HAP-1 (cell line): ENCODE results near the gene ZSWIM7.
A peak's percentile ranks its signal among the peaks of the same experiment; 100 is the strongest.

Experiments used
- DNase-seq, 2 experiments: peaks; one replicate each; pipeline ENCODE4 v3.0.0-alpha.2; 2016 to 2020; ENCODE audit warnings: low spot score in 2 of 2
- H3K27me3 ChIP-seq: fragments of 250-450 bp; sonication (Bioruptor Pico); 2 replicates; pipeline ENCODE4 v1.5.1; 2020; ENCODE audit warnings: low read depth, mild to moderate bottlenecking, moderate library complexity
- H3K36me3 ChIP-seq: fragments of 250-450 bp; sonication (Bioruptor Pico); replicated peaks from 2 replicates; pipeline ENCODE4 v1.5.1; 2020; ENCODE audit warnings: mild to moderate bottlenecking
- H3K4me1 ChIP-seq: fragments of 250-450 bp; sonication (Bioruptor Pico); 2 replicates; pipeline ENCODE4 v1.5.1; 2020; ENCODE audit warnings: mild to moderate bottlenecking
- H3K4me3 ChIP-seq: fragments of 250-450 bp; sonication (Bioruptor Pico); 2 replicates; pipeline ENCODE4 v1.5.1; 2020; ENCODE audit warnings: mild to moderate bottlenecking, moderate library complexity
- H3K9me3 ChIP-seq: fragments of 250-450 bp; sonication (Bioruptor Pico); 2 replicates; pipeline ENCODE4 v1.5.1; 2020; ENCODE audit warnings: mild to moderate bottlenecking, moderate library complexity
- in situ Hi-C: fragments of 300-500 bp; cut with MboI; formaldehyde crosslinking; loops from 3 replicates; pipeline ENCODE4 v1.14.3; 2020; ENCODE audit warnings: low sequenced_read_pairs, inconsistent platforms, mixed read lengths

The ZSWIM7 gene, protein sequence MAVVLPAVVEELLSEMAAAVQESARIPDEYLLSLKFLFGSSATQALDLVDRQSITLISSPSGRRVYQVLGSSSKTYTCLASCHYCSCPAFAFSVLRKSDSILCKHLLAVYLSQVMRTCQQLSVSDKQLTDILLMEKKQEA

DNA sequence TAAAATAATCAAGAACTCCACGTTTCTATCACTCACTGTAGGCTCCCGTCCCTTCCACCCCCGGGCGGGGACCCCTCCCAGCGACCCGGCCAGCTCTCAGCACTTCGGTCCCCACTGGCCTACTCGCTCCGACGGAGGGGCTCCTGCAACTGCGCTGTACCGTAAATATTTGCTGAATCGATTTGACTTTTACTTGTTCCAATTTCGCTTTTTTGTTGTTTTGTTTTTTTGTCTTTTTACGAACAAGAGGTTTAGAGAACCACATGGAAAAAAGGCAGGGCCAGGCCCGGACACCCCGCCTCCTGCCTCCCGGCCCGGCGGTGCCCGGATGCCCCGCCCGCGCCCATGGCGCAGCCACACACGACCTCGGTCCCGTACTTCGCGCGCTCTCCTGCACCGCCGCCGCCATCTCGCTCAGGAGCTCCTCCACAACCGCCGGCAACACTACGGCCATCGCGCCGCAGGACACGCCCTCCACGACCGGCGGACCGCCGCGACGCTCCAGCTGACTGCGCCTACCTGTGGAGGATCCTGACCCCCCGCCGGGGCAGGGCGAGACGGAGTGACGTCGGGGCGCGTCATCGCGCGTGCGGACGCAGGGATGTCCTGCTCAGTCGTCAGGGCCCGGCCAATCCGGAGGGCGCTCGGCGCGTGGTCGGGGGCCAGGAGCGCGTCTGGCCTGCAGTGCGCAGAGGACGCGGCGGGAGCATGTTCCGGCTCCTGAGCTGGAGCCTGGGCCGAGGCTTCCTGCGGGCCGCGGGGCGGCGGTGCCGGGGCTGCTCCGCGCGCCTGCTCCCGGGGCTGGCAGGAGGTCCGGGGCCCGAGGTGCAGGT lies at the start of gene ZSWIM7, which contains the start of gene TTC19:
ZSWIM7 (minus strand) TSS at position 564 of the 833 bp plus-strand sequence; CDS start at position 454, 110 bp downstream.
TTC19 (plus strand) TSS at position 684 of the 833 bp plus-strand sequence; CDS start at position 709, 25 bp downstream.
- Histone ChIP-seq H3K4me3 (peak within 1 kb of the TSS; percentile 75), H3K9me3 (peaks cover 7% of the 10 kb centered on the region), H3K27me3 (no peaks in the 10 kb centered on the region), H3K36me3 (peaks cover 35% of the 10 kb centered on the region), H3K4me1 (peaks cover 12% of the 10 kb centered on the region)
- in situ Hi-C loops: loop anchor here (25.0 kb wide), 1 partner anchor 162 kb away; no protein-coding TSS in a partner anchor
- peak; percentile 77 to 96 for DNase-seq

DNA sequence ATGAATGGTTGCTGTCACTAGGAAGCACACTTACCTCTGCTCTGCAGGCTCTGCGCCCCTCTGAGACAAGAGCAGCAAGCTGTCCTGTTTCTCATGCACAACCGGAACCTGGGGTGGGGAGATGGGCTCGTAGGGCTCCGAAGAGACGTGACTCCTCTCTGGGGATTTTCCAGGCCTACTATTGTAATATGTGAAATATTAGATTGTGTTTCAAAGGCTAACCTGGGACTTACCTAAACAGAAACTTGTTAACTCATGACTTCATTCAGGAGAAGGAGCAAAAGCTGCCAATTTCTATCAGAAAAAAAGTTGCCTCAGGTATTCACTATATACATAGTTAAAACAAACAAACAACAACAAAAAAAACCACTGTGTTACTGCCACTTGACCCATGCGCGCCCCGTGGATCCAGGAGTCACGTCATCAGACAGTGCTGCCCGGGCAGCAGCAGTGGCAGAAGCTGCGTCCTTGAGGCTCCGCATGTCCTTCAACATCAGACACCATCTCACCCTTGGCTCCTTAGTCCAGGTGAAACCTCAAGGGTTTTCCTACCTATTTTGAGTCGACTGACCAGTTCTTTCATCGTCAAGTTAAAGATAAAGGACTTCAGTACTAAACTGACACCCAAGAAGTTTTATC lies 49.4 kb upstream of the ZSWIM7 start:
- H3K4me3 ChIP-seq: no peak overlapping the region
- no peak for DNase-seq
- H3K9me3 ChIP-seq: no peaks in the 10 kb centered on the region
- in situ Hi-C loops: no loop called here
- peaks cover 40% of the 10 kb centered on the region for H3K36me3 ChIP-seq
- no peaks in the 10 kb centered on the region for H3K4me1 ChIP-seq
- H3K27me3 ChIP-seq: no peaks in the 10 kb centered on the region

DNA sequence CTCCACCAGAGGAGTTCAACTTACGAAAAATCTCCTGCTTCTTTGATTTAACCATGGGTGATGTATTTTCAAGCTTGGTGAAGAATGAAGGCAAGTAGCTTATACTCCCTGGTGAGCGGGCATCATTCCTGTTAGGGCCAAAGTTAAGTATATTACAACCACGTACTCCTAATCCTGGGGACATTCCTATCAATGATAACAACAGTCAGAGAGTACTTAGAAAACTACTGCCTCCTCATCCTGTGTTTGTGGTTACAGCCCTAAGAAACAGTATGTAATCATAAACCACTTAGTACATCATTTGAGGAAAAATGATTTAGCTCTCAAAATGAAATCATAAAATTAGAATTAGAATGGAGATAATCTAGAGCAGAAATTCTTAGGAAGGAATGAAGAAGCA lies 47.5 kb upstream of the ZSWIM7 start:
- Histone ChIP-seq H3K4me1 (no peaks in the 10 kb centered on the region), H3K36me3 (peaks cover 47% of the 10 kb centered on the region), H3K4me3 (no peak overlapping the region), H3K27me3 (no peaks in the 10 kb centered on the region), H3K9me3 (no peaks in the 10 kb centered on the region)
- no peak for DNase-seq
- in situ Hi-C loops: no loop called here

DNA sequence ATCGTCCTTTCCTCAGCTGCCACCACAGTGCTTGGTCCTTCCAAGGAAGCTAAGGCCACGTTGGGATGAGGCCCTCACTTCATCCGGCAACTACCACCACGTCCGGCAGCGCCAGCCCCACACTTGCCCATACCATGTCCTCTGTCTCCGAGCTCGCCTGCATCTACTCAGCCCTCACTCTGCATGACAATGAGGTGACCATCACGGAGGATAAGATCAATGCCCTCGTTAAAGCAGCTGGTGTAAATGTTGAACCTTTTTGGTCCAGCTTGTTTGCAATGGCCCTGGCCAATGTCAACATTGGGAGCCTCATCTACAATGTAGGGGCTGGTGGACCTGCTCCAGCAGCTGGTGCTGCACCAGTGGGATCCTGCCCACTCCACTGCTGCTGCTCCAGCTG lies 45.0 kb upstream of the ZSWIM7 start:
- Histone ChIP-seq H3K36me3 (peaks cover 66% of the 10 kb centered on the region), H3K27me3 (no peaks in the 10 kb centered on the region), H3K9me3 (no peaks in the 10 kb centered on the region), H3K4me1 (no peaks in the 10 kb centered on the region), H3K4me3 (no peak overlapping the region)
- DNase-seq: peak in 1 of 2 experiments; percentile 16
- in situ Hi-C loops: no loop called here

DNA sequence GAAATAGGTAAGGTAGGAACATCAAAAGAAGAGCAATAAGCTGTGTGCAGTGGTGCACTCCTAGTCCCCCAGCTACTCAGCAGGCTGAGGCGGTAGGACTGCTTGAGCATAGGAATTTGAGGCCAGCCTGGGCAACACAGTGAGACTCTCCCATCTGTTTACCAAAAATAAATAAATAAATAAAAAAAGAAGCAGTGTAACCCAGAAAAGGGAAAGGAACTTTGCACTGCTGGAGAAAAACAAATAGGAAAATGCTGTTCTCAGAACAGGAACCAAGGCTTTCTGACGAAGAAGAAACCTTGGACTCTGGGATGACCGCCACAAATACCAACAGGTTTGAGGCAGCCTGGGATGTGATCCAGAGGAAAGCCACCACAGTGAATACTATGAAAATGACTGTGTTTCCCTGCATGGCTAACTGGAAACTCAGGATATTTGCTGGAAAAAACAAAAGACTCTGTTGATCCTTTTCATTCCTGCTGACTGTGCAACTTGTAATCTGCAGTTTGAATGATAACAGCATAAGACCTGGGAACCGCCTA lies 41.3 kb upstream of the ZSWIM7 start:
- Histone ChIP-seq H3K27me3 (no peaks in the 10 kb centered on the region), H3K9me3 (no peaks in the 10 kb centered on the region), H3K4me1 (no peaks in the 10 kb centered on the region; the same call in 1 of the 2 replicates), H3K4me3 (no peak overlapping the region), H3K36me3 (peaks cover 68% of the 10 kb centered on the region)
- in situ Hi-C loops: no loop called here
- DNase-seq: no peak

DNA sequence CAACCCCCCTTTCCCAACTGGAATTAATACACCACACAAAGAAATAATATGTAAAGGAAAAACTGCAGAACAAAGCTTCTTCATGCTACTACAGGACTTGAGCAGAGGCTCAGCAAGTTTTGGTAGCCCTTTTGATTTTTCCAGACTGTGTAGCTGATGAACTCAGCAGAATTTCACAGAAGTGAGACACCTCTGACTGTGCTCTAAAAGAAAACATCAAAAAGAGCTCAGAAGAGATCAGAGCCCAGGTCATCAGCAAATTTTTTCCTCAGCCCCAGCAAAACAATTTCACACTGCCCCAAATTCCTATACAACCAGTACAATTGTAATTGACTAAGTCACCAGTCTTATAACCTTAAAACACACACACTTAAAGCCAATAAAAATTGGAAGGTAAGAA lies 38.1 kb upstream of the ZSWIM7 start:
- Histone ChIP-seq H3K4me1 (no peaks in the 10 kb centered on the region; the same call in 1 of the 2 replicates), H3K4me3 (no peak overlapping the region), H3K36me3 (peaks cover 77% of the 10 kb centered on the region), H3K27me3 (no peaks in the 10 kb centered on the region), H3K9me3 (no peaks in the 10 kb centered on the region)
- in situ Hi-C loops: no loop called here
- no peak for DNase-seq

DNA sequence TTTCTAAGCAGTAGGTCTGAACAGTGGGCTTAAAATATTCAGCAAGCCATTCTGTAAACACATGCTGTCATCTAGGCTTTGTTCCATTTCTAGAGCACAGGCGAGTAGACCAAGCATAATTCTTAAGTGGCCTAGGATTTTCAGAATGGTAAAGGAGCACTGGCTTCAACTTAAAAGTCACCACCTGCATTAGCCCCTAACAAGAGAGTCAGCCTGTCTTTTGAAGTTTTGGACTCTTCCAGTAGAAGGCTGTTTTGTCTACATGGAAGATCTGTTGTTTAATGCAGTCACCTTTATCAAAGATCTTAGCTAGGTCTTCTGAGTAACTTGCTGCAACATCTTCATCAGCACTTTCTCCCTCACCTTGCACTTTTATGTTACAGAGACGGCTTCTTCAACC lies 36.8 kb upstream of the ZSWIM7 start:
- Histone ChIP-seq H3K36me3 (peaks cover 79% of the 10 kb centered on the region), H3K4me1 (no peaks in the 10 kb centered on the region; the same call in 1 of the 2 replicates), H3K4me3 (no peak overlapping the region), H3K27me3 (no peaks in the 10 kb centered on the region), H3K9me3 (no peaks in the 10 kb centered on the region)
- in situ Hi-C loops: no loop called here
- no peak for DNase-seq

DNA sequence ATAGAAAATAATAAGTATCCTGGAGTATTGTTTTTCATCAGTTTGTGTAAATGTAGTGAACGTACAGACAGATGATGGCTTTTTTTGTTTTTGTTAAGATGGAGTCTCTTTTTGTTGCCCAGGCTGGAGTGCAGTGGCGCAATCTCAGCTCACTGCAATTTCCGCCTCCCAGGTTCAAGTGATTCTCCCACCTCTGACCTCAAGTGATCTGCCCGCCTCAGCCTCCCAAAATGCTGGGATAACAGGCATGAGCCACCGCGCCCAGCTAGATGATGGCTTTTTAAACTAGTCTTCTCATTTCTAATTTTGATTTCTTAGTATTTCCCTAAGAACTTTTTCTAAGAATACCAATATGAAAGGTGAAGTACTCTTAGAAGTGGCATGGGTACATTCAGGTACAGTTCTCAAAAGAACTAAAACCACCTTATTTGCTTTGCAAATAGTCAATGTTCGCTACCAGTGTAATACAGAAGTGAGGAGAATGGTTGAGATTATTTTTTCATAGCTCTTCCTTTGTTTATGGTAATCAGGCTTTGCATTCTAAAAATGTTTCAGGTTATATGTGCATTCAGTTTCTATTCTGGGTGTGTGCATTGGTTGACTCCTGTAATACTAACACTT lies 34.3 kb upstream of the ZSWIM7 start:
- Histone ChIP-seq H3K27me3 (no peaks in the 10 kb centered on the region), H3K4me3 (no peak overlapping the region), H3K36me3 (peaks cover 83% of the 10 kb centered on the region), H3K9me3 (no peaks in the 10 kb centered on the region), H3K4me1 (no peaks in the 10 kb centered on the region; the same call in 1 of the 2 replicates)
- in situ Hi-C loops: no loop called here
- no peak for DNase-seq

DNA sequence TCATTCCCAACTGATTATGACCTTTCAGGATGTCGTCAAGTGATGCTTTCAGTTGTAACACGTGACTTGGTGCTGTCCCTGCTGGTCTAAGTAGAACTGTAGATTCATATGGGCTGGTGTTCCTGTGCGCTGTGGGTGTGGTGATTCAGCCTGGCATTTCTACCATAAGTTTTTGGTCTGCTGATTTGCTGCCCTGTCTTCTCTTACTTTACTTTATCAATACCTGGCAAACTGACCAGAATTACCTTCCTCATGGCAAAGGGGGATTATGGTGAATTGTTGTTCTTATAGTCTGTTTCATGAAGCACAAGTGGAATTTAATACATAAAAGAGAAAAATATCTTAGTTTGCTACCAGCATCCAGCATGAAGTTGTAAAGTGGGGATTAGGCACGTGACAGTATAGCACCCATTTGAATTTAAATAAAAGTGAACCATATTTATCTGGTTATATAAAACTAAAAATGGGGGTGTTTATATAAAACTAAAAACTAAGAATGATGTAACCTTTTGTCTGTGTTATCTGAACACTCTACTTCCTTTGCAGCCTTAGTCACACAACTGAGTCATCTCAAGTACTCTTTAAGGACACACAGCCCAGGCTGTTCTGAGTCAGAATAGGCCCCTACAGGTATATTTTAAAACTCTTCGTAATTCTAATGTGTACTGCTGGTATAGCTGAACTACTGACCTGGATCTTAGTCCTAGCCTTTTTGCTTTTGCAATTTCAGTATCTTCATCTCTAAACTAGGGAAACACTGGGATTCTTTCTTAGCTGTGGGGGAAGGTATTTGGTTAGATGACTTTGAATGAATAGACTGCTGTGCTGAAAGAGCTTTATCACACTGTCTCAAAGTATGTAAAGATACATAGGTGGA lies 28.4 kb upstream of the ZSWIM7 start:
- Histone ChIP-seq H3K4me3 (no peak overlapping the region), H3K4me1 (no peaks in the 10 kb centered on the region), H3K9me3 (no peaks in the 10 kb centered on the region), H3K36me3 (peaks cover 93% of the 10 kb centered on the region), H3K27me3 (no peaks in the 10 kb centered on the region)
- no peak for DNase-seq
- in situ Hi-C loops: no loop called here

DNA sequence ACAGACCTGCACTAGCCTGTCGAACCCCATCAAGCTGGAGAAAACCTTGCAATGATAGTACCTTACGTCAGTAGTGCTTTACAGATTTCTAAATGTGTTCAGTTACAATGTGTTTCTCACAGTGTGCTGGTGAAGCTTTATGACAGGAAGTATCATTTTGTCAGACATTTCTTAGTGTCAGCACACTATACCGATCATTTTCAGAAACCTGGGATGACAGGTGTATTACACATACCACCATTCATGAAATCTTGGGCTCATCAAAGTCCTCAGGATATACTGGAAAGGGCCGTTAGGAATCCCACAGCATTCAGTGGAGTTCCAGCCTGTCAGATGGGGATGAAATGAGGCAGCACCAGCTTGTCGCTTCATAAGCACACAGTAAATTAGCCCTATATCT lies 27.4 kb upstream of the ZSWIM7 start:
- H3K4me1 ChIP-seq: no peaks in the 10 kb centered on the region
- DNase-seq: no peak
- H3K4me3 ChIP-seq: no peak overlapping the region
- in situ Hi-C loops: no loop called here
- no peaks in the 10 kb centered on the region for H3K27me3 ChIP-seq
- H3K36me3 ChIP-seq: peaks cover 84% of the 10 kb centered on the region
- no peaks in the 10 kb centered on the region for H3K9me3 ChIP-seq

DNA sequence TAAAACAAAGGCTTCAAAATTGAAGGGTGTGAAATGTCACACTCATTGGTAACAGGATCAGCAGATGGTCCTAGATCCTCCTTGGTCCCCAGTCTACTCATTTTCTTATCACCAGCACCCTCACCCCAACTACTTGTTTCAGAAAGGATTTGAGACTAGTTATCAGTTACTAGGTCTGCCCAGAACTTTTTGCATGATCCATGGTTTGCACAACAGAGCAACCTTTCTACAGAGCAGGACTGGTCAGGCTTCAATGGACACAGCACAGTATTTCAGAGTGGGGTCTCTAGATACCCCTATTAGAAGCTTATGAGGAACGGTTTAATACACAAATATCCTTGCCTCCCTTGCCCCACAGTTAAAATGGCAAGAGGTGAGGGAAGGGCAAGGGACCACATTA lies 25.7 kb upstream of the ZSWIM7 start:
- no peaks in the 10 kb centered on the region for H3K9me3 ChIP-seq
- in situ Hi-C loops: no loop called here
- H3K4me3 ChIP-seq: no peak overlapping the region
- no peak for DNase-seq
- no peaks in the 10 kb centered on the region for H3K4me1 ChIP-seq
- H3K27me3 ChIP-seq: no peaks in the 10 kb centered on the region
- peaks cover 68% of the 10 kb centered on the region for H3K36me3 ChIP-seq

DNA sequence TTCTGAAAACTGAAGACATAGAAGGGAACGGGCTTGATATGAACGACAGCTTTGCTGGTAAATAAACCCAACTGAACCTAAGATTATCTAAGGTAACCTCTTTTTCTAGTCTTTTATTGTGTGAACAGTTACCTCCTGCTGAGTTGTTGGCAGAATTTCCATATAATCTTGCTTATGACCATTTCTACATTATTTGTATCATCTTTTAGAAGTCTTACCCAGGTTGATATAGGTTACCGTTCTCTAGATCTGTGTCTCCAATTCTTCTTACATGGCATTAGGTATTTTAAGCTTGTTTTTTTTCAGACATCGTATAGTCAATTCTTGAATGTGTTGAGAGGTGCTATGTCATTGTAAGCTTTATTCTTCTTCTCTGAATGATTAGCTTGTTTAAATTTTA lies 24.4 kb upstream of the ZSWIM7 start:
- Histone ChIP-seq H3K4me3 (no peak overlapping the region), H3K36me3 (peaks cover 62% of the 10 kb centered on the region), H3K4me1 (no peaks in the 10 kb centered on the region), H3K27me3 (no peaks in the 10 kb centered on the region), H3K9me3 (no peaks in the 10 kb centered on the region)
- DNase-seq: no peak
- in situ Hi-C loops: no loop called here

DNA sequence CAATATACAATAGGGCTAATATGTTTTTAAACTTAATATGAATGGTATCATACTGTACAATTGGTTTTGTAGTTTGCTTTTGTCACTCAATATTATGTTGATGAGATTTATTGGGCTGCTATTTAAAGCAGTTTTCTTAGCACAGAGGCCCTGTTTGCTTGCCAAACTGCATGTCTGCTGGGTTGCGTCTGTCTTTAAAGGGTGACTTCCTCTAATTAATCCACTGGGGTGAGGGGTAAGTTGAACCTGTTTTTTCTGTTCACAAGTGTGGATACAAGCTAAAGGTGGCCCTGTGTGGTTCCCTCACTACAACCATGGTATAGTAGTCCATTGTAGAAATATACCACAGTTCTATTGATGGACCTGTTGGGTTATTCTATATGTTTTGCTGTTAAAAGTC lies 19.8 kb upstream of the ZSWIM7 start:
- no peaks in the 10 kb centered on the region for H3K27me3 ChIP-seq
- no peak for DNase-seq
- H3K4me3 ChIP-seq: no peak overlapping the region
- H3K4me1 ChIP-seq: no peaks in the 10 kb centered on the region
- in situ Hi-C loops: no loop called here
- H3K9me3 ChIP-seq: no peaks in the 10 kb centered on the region
- H3K36me3 ChIP-seq: peaks cover 31% of the 10 kb centered on the region
